Fibroblast of villous mesenchyme (primary cell): ENCODE results near the gene ZNF785. TPM values are rescaled to one million over a fixed set of nuclear protein-coding genes. Genes with fewer than 3 reads are reported as not detected.
A peak's percentile ranks its signal among the peaks of the same experiment; 100 is the strongest.
"Not testable (repeated sequence)": the region's sequence is repeated elsewhere in the genome, so short reads cannot be mapped to it uniquely, and the experiment has no call there.

Experiments
- DNase-seq: peaks from one replicate; pipeline ENCODE4 v3.0.0-alpha.2; 2010; ENCODE audit warnings: low read depth
- H3K4me3 ChIP-seq: 2 replicates; pipeline ENCODE4 v1.5.1; 2011; ENCODE audit warnings: low read depth, mild to moderate bottlenecking, low read length
- total RNA-seq: library from RNA; depleted of rRNA; stranded (reverse); fragments of >200 nt; gene quantifications from 2 replicates; pipeline ENCODE4 v1.2.3, GENCODE V29; 2012
- TF ChIP-seq, protein P1 (sequence below): IDR thresholded peaks from 2 replicates; pipeline ENCODE4 v1.5.1; 2012; ENCODE audit warnings: low read depth, mild to moderate bottlenecking, low read length; ENCODE audit not compliant: insufficient read depth

ZNF785 gene
- total RNA-seq, 1 donor: 13.0 TPM

DNA sequence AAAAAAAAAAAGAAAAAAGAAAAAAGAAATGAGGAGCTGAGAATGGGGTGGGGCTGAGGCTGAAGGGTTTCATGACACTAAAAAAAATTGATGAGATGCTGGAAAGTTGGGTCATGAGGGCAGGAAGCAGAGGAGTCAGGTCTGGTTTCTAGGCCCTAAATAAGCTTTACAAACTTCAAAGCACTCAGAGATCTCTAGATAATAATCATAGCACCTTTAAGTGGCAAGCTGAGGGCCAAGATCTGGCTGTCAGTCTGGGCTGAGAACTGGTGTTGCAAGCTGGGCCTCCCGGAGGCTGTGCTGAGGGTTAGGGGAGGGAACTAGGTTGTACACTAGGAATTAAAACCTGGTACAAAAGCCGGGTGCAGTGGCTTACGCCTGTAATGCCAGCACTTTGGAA, 33.7 kb downstream of the ZNF785 start:
- TF ChIP-seq, protein P1, sequence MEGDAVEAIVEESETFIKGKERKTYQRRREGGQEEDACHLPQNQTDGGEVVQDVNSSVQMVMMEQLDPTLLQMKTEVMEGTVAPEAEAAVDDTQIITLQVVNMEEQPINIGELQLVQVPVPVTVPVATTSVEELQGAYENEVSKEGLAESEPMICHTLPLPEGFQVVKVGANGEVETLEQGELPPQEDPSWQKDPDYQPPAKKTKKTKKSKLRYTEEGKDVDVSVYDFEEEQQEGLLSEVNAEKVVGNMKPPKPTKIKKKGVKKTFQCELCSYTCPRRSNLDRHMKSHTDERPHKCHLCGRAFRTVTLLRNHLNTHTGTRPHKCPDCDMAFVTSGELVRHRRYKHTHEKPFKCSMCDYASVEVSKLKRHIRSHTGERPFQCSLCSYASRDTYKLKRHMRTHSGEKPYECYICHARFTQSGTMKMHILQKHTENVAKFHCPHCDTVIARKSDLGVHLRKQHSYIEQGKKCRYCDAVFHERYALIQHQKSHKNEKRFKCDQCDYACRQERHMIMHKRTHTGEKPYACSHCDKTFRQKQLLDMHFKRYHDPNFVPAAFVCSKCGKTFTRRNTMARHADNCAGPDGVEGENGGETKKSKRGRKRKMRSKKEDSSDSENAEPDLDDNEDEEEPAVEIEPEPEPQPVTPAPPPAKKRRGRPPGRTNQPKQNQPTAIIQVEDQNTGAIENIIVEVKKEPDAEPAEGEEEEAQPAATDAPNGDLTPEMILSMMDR: no peak

DNA sequence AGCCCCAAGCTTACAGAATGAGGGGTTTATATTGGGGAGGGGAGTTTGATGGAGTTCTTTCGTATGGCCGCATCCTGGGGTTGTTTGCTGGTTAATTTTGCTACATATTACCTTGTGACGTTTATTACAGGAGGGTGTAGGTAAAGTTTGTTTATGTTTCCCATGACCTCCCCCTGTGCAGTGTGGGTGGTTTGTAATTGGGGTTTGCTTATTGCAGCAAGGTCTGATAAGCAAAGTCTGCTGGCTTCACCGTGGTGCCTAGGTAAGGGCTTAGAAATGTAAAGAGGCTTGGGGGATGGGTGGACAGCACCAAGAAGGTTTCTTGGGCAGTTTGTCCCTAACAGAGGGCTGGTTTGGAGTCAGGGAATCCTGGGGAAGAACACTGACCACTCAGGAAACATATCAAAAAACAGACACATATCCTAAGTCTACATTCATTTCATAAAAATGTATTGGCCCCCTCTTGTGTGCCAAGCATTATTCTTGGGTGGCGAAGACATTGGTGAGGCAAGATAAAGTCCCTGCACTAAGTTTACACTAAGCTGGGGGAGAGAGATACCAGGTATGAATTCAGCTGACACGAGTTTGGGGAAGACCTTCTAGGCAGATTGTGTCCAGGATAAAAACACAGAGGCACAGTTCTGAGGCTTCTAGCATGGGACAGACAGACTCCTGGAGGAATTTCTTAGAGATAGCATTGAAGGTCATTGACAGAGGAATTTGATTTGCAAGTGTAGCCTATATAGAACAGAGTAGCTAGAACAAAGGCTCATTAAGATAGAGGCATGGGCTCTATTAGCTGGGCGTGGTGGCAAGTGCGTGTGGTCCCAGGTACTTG, 36.9 kb downstream of the ZNF785 start:
- no peak overlapping the region for H3K4me3 ChIP-seq
- TF ChIP-seq, protein P1: no peak
- no peak for DNase-seq

More for the DNA sequence above, 33.7 kb downstream of the ZNF785 start:
- H3K4me3 ChIP-seq: no peak overlapping the region
- DNase-seq: no peak

DNA sequence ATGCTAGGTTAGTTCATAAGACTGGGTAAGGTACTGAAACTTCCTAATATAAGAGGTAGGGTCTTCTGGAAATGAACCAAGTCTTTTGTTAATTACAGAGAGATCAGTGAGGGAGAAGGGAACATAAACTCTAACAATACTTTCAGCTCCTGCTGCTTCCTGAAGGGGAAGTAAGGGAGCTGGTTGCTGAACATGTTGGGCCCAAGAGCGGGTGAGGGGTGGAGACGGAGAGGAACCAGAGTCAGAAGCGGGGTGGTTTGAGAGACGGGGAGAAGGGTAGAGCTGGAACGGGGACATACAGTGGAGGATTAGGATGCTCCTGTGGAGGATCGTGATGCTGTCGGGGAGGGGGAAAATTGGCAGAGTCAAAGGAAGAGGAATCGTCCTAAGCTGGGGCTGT, 39.4 kb downstream of the ZNF785 start:
- no peak for DNase-seq
- H3K4me3 ChIP-seq: no peak overlapping the region
- TF ChIP-seq, protein P1: no peak

DNA sequence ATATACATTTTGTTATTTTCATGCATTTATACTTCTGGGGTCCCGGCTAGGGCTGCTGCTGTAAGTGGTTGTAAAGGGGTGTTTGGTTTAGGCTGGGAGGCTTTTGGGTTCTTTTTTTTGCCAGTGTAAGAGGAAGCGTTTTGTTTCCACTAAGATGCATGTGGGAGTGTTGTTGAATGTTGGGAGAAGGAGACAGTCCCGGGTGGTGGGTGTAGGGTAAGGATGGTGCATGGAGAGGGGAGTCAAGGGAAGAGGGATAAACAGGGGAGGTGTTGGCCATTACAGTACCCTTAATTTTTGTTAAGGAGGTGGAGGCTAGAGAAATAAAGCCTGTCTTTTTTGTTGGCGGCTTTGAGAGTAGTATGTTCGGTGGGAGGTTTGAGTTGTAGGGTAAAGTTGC, 42.4 kb downstream of the ZNF785 start:
- no peak for DNase-seq
- TF ChIP-seq, protein P1: no peak
- H3K4me3 ChIP-seq: no peak overlapping the region

DNA sequence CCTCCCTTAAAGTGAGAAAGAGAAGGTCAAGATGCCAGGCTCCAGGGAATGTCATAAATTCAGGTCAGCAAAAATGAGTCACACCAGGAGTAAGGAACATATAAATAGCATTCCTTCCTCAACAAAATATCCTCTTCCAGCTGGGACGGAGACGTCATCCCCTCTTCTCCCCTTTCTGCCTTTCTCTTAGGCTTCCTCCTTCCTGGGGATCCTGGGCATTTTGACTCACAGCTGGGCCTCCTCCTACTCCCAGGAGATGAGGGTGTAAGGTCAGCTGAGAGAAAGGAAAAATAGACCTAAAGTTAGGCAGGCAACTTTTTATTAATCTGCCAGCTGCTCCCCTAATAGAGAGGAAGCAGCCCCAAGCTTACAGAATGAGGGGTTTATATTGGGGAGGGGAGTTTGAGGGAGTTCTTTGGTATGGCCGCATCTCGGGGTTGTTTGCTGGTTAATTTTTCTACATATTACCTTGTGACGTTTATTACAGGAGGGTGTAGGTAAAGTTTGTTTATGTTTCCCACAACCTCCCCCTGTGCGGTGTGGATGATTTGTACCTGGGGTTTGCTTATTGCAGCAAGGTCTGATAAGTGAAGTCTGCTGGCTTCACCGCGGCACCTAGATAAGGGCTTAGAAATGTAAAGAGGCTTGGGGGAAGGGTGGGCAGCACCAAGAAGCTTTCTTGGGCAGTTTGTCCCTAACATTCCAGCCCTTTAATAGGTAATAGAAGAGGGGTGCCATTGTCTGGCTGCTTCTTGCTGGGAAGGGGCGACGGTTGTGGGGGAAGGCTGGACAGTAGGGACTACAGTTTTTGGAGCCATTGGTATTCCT, 43.8 kb downstream of the ZNF785 start:
- H3K4me3 ChIP-seq: no peak overlapping the region
- peak; percentile 80 for DNase-seq
- TF ChIP-seq, protein P1: no peak

DNA sequence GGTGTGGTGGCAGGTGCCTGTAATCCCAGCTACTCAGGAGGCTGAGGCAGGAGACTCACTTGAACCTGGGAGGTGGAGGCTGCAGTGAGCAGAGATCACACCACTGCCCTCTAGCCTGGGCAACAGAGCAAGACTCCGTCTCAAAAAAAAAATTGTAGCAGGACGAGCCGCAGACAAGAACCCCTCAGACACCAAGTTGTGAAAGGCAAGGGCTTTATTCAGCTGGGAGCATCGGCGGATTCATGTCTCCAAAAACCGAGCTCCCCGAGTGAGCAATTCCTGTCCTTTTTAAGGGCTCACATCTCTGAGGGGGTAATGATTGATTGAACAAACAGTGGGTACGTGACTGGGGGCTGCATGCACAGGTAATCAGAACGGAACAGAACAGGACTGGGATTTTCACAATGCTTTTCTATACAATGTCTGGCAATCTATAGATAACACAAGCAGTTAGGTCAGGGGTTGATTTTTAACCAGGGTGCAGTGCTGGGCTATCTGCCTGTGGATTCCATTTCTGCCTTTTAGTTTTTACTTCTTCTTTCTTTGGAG, 44.5 kb downstream of the ZNF785 start:
- H3K4me3 ChIP-seq, DNase-seq: not testable (repeated sequence)

DNA sequence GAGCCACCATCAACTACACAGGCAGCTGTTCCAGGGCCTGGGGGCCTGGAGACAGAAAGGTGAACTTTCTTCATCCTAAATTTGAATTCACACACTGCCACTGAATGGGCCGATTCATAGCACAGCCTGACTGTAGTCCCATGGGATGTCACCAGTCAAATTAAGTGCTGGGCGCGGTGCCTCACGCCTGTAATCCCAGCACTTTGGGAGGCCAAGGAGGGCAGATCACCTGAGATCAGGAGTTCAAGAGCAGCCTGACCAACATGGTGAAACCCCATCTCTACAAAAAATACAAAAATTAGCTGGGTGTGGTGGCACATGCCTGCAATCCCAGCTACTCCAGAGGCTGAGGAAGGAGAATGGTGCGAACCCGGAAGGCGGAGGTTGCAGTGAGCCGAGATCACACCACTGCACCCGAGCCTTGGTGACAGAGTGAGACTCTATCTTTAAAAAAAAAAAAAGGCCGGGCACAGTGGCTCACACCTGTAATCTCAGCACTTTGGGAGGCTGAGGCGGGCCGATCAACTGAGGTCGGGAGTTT, 45.4 kb downstream of the ZNF785 start:
- DNase-seq, H3K4me3 ChIP-seq: not testable (repeated sequence)
